ENCODE measurements around the gene ARFIP2. TPM values are rescaled to one million over a fixed set of nuclear protein-coding genes. Genes with fewer than 3 reads are reported as not detected.

The ARFIP2 gene
- total and polyA plus RNA-seq, 10 of the 15 experiments (the other 5 are each of a cell fraction or from before 2014, with no cell fraction given): 11.7 to 59.8 (median 48.0) TPM

DNA sequence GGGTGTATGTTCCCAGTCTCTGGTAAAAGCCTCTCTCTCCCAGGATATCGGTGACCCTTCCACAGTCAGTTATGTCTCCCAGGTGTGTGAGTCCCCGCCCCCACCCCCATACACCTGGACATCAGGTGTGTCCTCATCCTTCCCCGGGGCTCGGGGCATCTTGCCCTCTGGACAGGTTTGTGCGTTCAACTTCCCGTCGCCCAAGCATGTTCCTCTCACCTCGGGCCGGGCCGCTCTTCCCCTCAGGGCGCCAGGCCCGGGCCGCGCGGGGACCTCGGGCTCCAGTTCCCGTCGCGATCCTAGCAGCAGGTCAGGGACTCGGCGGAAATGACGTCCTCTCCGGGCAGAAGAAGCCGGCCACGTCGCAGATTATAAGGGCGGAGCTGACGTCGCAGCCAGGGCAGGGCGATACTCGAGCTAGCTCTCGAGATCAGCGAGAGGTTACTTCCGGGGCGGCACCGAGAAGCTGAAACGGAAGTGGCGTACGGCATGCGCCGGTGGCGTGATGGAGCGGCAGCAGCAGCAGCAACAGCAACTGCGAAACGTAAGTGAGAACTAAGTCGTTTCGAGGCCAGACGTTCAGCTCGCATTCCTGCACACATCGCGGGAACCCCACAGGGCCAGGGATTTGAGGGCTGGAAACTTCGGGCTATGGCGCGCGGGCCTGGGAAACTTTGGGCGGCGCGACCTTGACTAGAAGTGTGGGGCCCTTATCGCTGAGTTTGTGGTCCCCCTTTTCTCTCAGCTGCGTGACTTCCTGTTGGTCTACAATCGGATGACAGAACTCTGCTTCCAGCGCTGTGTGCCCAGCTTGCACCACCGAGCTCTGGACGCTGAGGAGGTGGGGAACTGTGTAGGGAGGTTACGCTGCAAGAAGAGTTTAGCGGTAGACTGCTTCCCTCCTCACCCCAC, at the start of gene ARFIP2, which contains the start of gene TIMM10B (continued):
- TF ChIP-seq EP300 (IDR thresholded peaks at IDR 0.05; ENCODE audit: borderline replicate concordance in 1 of 2, control insufficient read depth in 1 of 2, low read depth in 2 of 2, low read length in 2 of 2) (no peak), SRF (IDR thresholded peaks at IDR 0.05; ENCODE audit: low read depth in 2 of 2, low read length in 2 of 2) (peak in 1 of 2 experiments; percentile 58; a peak in 1 of 4 replicates), TARDBP (IDR thresholded peaks at IDR 0.05; ENCODE audit: borderline replicate concordance) (peak; percentile 81), NFIC (IDR thresholded peaks at IDR 0.05; ENCODE audit: low read depth, low read length) (no peak), EED (IDR thresholded peaks at IDR 0.05; ENCODE audit: low read depth) (no peak), CHD2 (IDR thresholded peaks at IDR 0.05; ENCODE audit: borderline replicate concordance, low read depth, low read length) (peak; percentile 96), HDAC6 (IDR thresholded peaks at IDR 0.05; ENCODE audit: unreplicated experiment) (no peak), SIX5 (IDR thresholded peaks at IDR 0.05; ENCODE audit: low read depth, low read length, severe bottlenecking) (peak; percentile 67), STAT1 (conservative IDR thresholded peaks at IDR 0.05) (no peak), ETV6 (conservative IDR thresholded peaks at IDR 0.05 in 1 of 2, IDR thresholded peaks at IDR 0.05 in 1 of 2; ENCODE audit: borderline replicate concordance in 1 of 2, low read depth in 1 of 2) (no peak), NR2C2 (IDR thresholded peaks at IDR 0.05; ENCODE audit: borderline replicate concordance, control insufficient read depth, insufficient read length, low read depth) (no peak), KAT2A (conservative IDR thresholded peaks at IDR 0.05; ENCODE audit: control insufficient read depth, low read depth, low read length) (no peak), PML (IDR thresholded peaks at IDR 0.05; ENCODE audit: low read length) (peak; percentile 96), NR2C1 (IDR thresholded peaks at IDR 0.05) (peak; percentile 77), ZNF384 (IDR thresholded peaks at IDR 0.05; ENCODE audit: borderline replicate concordance, low read depth, low read length) (no peak), PAX8 (IDR thresholded peaks at IDR 0.05) (no peak), GABPA (IDR thresholded peaks at IDR 0.05; ENCODE audit: low read depth) (peak; percentile 94), MEF2B (IDR thresholded peaks at IDR 0.05; ENCODE audit: partially characterized antibody, poor library complexity, severe bottlenecking) (no peak), LARP7 (IDR thresholded peaks at IDR 0.05) (peak; percentile 43)
- TF ChIP-seq, protein P1, sequence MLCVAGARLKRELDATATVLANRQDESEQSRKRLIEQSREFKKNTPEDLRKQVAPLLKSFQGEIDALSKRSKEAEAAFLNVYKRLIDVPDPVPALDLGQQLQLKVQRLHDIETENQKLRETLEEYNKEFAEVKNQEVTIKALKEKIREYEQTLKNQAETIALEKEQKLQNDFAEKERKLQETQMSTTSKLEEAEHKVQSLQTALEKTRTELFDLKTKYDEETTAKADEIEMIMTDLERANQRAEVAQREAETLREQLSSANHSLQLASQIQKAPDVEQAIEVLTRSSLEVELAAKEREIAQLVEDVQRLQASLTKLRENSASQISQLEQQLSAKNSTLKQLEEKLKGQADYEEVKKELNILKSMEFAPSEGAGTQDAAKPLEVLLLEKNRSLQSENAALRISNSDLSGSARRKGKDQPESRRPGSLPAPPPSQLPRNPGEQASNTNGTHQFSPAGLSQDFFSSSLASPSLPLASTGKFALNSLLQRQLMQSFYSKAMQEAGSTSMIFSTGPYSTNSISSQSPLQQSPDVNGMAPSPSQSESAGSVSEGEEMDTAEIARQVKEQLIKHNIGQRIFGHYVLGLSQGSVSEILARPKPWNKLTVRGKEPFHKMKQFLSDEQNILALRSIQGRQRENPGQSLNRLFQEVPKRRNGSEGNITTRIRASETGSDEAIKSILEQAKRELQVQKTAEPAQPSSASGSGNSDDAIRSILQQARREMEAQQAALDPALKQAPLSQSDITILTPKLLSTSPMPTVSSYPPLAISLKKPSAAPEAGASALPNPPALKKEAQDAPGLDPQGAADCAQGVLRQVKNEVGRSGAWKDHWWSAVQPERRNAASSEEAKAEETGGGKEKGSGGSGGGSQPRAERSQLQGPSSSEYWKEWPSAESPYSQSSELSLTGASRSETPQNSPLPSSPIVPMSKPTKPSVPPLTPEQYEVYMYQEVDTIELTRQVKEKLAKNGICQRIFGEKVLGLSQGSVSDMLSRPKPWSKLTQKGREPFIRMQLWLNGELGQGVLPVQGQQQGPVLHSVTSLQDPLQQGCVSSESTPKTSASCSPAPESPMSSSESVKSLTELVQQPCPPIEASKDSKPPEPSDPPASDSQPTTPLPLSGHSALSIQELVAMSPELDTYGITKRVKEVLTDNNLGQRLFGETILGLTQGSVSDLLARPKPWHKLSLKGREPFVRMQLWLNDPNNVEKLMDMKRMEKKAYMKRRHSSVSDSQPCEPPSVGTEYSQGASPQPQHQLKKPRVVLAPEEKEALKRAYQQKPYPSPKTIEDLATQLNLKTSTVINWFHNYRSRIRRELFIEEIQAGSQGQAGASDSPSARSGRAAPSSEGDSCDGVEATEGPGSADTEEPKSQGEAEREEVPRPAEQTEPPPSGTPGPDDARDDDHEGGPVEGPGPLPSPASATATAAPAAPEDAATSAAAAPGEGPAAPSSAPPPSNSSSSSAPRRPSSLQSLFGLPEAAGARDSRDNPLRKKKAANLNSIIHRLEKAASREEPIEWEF (IDR thresholded peaks at IDR 0.05; ENCODE audit: insufficient replicate concordance, low read depth, low read length): no peak
- TF ChIP-seq, protein P2, sequence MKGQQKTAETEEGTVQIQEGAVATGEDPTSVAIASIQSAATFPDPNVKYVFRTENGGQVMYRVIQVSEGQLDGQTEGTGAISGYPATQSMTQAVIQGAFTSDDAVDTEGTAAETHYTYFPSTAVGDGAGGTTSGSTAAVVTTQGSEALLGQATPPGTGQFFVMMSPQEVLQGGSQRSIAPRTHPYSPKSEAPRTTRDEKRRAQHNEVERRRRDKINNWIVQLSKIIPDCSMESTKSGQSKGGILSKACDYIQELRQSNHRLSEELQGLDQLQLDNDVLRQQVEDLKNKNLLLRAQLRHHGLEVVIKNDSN (IDR thresholded peaks at IDR 0.05; ENCODE audit: borderline replicate concordance, extremely low read length, insufficient read depth, low read depth, low read length): no peak
- TF ChIP-seq, protein P3, sequence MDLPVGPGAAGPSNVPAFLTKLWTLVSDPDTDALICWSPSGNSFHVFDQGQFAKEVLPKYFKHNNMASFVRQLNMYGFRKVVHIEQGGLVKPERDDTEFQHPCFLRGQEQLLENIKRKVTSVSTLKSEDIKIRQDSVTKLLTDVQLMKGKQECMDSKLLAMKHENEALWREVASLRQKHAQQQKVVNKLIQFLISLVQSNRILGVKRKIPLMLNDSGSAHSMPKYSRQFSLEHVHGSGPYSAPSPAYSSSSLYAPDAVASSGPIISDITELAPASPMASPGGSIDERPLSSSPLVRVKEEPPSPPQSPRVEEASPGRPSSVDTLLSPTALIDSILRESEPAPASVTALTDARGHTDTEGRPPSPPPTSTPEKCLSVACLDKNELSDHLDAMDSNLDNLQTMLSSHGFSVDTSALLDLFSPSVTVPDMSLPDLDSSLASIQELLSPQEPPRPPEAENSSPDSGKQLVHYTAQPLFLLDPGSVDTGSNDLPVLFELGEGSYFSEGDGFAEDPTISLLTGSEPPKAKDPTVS (IDR thresholded peaks at IDR 0.05; ENCODE audit: low read depth, low read length): no peak

All from GM12878 (cell line).